ENCODE measurements around the gene GCNT2.

DNA sequence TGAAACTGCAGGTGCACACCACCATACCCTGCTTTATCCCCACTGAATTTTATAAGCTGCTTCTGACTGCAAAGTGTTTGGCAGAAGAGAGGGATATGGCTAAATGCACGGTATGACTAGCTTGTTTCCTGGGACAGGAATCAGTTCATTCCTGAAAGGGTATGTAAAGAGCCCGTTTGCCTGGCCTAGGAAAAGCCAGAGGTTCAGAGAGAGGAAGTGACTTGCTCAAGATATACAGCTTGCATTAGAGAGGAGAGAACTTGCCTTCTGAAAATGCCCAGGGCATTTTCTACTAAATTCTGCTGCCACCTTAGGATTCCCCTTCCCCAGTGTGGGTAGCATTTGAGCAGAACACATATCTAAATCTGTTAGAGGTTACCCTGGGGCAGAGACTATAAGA is 683 bp upstream of the GCNT2 start:
- TF ChIP-seq, protein P1, sequence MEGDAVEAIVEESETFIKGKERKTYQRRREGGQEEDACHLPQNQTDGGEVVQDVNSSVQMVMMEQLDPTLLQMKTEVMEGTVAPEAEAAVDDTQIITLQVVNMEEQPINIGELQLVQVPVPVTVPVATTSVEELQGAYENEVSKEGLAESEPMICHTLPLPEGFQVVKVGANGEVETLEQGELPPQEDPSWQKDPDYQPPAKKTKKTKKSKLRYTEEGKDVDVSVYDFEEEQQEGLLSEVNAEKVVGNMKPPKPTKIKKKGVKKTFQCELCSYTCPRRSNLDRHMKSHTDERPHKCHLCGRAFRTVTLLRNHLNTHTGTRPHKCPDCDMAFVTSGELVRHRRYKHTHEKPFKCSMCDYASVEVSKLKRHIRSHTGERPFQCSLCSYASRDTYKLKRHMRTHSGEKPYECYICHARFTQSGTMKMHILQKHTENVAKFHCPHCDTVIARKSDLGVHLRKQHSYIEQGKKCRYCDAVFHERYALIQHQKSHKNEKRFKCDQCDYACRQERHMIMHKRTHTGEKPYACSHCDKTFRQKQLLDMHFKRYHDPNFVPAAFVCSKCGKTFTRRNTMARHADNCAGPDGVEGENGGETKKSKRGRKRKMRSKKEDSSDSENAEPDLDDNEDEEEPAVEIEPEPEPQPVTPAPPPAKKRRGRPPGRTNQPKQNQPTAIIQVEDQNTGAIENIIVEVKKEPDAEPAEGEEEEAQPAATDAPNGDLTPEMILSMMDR (IDR thresholded peaks at IDR 0.05): no peak
- no peak for TF ChIP-seq POLR2AphosphoS5 (IDR thresholded peaks at IDR 0.05)
- TF ChIP-seq EP300 (IDR thresholded peaks at IDR 0.05): no peak

Data from upper lobe of left lung (tissue), 4 donors.